T-helper 2 cell treated with Interferon-gamma antibody and Interleukin-4, amounts not matched to agents 5 μg/mL and 100 μg/mL, for 36 hours (primary cell): Measurements from ENCODE around the gene TRH.

Experiments used
- DNase-seq: peaks from one replicate; pipeline ENCODE4 v3.0.0; 2021; ENCODE audit warnings: low spot score
- H3K27ac Mint-ChIP-seq: one replicate; pipeline ENCODE4 v1.8.0; 2021; ENCODE audit warnings: mild to moderate bottlenecking, mixed read lengths
- H3K27me3 Mint-ChIP-seq: one replicate; pipeline ENCODE4 v1.8.0; 2021; ENCODE audit warnings: low read depth, mixed read lengths
- H3K36me3 Mint-ChIP-seq: one replicate; pipeline ENCODE4 v1.8.0; 2021; ENCODE audit warnings: low read depth, mixed read lengths
- H3K4me1 Mint-ChIP-seq: one replicate; pipeline ENCODE4 v1.8.0; 2021; ENCODE audit warnings: low read depth, mixed read lengths
- H3K4me3 Mint-ChIP-seq: one replicate; pipeline ENCODE4 v1.8.0; 2022; ENCODE audit warnings: mild to moderate bottlenecking, moderate library complexity, mixed read lengths
- H3K9me3 Mint-ChIP-seq: one replicate; pipeline ENCODE4 v1.8.0; 2021; ENCODE audit warnings: mixed read lengths

TRH gene

DNA sequence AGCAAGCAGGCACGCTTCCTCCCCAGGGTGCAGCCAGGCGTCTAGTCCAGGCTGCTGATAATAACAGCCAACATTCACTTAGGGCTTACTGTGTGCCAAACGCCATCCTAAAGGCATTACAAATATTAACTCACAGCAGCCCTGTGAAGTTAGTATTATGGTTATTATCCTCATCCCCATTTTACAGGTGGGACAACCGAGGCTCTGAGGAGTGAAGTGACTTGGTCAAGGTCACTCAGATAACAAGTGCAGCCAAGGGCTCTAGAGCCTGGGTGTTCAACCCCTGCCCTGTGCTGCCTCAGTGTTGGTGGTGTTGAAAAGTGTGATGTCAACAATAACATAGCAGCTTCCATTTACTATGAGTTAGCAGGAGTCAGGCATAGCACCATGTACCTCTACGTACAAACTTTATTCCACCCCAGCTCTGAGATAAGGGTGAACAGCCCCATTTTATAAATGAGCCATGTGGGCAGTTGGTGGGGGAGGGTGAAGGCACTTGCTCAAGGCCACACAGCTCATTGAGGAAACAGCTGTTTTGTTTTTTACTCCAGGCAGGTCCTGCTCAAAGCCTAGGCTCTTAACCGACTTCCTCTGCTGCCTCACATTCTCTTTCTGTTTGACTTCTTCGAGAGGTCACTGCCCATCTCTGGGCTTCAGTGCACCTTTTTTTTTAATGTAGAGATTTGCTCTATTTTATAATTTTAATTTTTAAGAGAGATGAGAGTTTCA, 24.0 kb upstream of the TRH start:
- H3K4me3 Mint-ChIP-seq, result no peak overlapping the region
- peaks cover 2% of the 10 kb centered on the region for H3K27me3 Mint-ChIP-seq
- peaks cover 1% of the 10 kb centered on the region for H3K4me1 Mint-ChIP-seq
- H3K9me3 Mint-ChIP-seq, result no peaks in the 10 kb centered on the region
- H3K36me3 Mint-ChIP-seq, result no peaks in the 10 kb centered on the region
- H3K27ac Mint-ChIP-seq, result no peak overlapping the region
- no peak for DNase-seq

DNA sequence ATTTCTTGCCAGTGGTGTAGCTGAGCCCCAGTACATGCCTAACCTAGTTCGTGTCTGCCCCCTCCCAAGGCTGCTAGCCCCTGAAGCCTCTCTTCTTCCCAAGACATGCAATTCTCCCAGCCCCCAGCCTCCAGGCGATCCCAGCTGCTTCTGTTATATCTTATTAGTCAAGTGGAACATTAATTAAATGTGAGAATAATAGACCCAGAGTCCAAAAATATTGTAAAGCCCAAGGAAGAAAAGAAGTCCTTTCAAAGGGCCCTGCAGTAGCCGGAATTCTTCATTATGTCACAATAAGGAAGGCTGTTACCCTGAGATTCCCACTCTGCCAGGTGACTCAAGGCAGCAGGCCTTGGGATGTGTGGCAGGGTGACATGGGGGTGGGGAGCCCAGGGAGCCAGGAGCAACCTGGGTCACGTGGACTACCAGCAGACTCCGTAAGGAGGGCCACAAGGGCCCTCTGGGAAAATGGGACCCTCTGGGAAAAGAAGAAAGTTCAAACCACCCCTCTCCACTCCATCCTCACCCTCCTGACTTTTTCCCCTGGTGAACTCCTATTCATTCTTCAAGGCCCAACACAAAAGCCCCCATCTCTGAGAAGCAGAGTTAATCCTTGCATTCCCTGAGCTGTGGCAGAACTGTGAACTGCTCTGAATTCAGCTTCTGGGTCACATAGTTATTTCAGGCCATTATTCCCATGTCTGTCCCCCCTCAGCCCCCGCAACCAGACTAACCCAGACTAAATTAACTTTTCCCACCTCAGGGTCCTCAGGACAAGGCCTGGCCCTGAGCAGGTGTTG, 21.8 kb upstream of the TRH start:
- no peak overlapping the region for H3K27ac Mint-ChIP-seq
- DNase-seq, result no peak
- no peaks in the 10 kb centered on the region for H3K36me3 Mint-ChIP-seq
- no peaks in the 10 kb centered on the region for H3K9me3 Mint-ChIP-seq
- H3K4me1 Mint-ChIP-seq, result peaks cover 1% of the 10 kb centered on the region
- peaks cover 5% of the 10 kb centered on the region for H3K27me3 Mint-ChIP-seq
- no peak overlapping the region for H3K4me3 Mint-ChIP-seq

DNA sequence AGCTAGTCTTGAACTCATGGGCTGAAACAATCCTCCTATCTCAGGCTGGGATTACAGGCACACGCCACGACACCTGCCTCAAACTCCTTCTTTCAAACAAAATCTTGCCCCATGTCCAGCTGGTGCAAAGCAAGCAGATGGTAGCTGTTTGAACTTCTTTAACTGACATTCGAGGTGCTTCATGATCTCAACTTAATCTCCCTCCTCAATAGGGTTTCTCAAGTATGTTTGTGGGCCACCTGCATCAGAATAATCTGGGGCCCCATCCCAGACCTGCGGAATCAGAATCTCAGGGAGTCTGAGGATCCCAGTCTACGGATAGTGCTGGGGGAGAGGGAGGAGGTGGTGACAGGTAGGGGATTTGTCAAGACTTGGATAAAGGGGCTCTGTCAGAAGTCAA, 20.9 kb upstream of the TRH start:
- DNase-seq, result no peak
- Mint-ChIP-seq H3K4me1 (peaks cover 1% of the 10 kb centered on the region), H3K27ac (no peak overlapping the region), H3K9me3 (no peaks in the 10 kb centered on the region), H3K27me3 (peaks cover 8% of the 10 kb centered on the region), H3K36me3 (no peaks in the 10 kb centered on the region), H3K4me3 (no peak overlapping the region)

DNA sequence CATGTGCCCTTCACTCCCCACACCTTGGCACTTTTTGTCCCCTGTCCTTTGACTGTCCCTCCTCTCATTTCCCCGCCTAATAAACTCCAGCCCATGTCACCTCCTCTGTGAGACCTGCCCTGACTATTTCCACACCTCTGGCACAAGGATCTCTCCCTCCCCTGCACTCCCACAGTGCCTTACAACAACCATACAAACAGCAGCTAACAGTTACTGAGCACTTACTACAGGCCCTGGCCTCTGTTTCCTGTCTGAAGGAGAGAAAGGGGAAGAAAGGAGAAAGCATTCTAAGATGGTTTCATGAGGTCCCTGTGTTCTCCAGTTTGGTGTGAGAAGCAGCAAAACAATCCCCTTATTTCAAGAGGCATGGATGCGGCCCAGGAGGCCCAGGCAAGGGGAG, 20.0 kb upstream of the TRH start:
- H3K4me1 Mint-ChIP-seq, result peaks cover 1% of the 10 kb centered on the region
- no peak for DNase-seq
- peaks cover 9% of the 10 kb centered on the region for H3K27me3 Mint-ChIP-seq
- H3K27ac Mint-ChIP-seq, result no peak overlapping the region
- no peaks in the 10 kb centered on the region for H3K9me3 Mint-ChIP-seq
- no peaks in the 10 kb centered on the region for H3K36me3 Mint-ChIP-seq
- no peak overlapping the region for H3K4me3 Mint-ChIP-seq

DNA sequence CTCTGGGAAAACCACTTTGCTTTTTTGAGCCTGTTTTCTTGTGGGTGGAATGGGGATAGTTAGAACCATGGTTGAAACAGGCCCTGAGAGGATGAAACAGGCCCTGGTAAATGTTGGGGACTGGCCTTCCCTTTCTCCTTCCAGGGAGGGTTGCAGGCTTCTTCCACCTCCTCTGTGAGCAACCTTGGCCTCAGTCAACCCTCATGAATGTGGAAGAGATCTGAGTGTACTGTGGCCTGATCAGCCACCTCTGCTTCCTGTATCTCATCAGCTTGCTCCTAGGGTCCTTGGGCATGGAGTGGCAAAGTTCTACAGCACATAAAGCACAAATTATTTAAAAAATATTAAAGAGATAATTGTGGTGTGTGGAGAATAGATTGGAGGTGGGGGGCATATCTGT, 17.6 kb upstream of the TRH start:
- no peaks in the 10 kb centered on the region for H3K36me3 Mint-ChIP-seq
- no peak overlapping the region for H3K4me3 Mint-ChIP-seq
- peaks cover 9% of the 10 kb centered on the region for H3K27me3 Mint-ChIP-seq
- H3K4me1 Mint-ChIP-seq, result peaks cover 1% of the 10 kb centered on the region
- no peak for DNase-seq
- no peaks in the 10 kb centered on the region for H3K9me3 Mint-ChIP-seq
- H3K27ac Mint-ChIP-seq, result no peak overlapping the region

DNA sequence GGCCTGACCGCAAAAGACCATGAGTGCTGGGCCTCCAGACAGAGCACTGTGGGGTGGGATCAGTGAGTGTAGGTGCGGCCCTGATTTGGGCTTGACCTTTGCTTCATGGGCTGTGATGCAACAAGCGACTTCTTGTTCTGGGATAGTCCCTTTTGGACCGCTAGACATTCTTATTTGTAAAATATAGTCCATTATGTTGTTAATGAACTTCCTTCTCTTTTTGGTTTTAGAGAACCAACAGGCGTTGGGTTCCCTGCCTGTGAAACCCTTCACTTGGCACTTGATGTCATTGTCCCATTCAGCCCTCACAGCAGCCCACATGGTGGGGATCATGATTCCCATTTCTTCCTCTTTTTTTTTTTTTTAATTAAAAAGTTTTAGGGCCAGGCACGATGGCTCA, 15.8 kb upstream of the TRH start:
- no peak overlapping the region for H3K4me3 Mint-ChIP-seq

DNA sequence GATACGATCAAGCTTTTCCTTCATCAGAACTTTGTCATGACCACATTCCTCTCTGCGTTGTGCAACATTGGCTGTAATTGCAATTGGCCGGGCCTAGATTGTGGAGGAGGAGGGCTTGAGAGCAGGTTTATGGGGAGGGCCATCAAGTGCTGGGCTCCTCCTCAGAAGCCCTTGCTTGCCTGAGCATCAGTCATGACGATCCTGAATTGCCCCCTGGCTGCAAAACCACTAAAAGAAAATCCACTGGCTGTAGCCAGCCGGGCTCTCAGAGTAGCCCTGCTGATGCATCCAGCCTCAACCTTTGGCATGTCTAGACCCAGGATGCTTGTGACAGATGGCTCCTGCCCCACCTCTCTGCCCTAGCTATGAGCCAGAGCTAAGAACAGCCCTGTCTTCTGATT, 13.4 kb upstream of the TRH start:
- Mint-ChIP-seq H3K36me3 (no peaks in the 10 kb centered on the region), H3K4me3 (no peak overlapping the region), H3K27ac (no peak overlapping the region), H3K4me1 (no peaks in the 10 kb centered on the region), H3K27me3 (peaks cover 5% of the 10 kb centered on the region), H3K9me3 (no peaks in the 10 kb centered on the region)
- no peak for DNase-seq

More for the DNA sequence above, 15.8 kb upstream of the TRH start:
- H3K27me3 Mint-ChIP-seq, result peaks cover 7% of the 10 kb centered on the region
- H3K9me3 Mint-ChIP-seq, result no peaks in the 10 kb centered on the region
- no peaks in the 10 kb centered on the region for H3K36me3 Mint-ChIP-seq
- peaks cover 1% of the 10 kb centered on the region for H3K4me1 Mint-ChIP-seq
- no peak for DNase-seq
- H3K27ac Mint-ChIP-seq, result no peak overlapping the region

DNA sequence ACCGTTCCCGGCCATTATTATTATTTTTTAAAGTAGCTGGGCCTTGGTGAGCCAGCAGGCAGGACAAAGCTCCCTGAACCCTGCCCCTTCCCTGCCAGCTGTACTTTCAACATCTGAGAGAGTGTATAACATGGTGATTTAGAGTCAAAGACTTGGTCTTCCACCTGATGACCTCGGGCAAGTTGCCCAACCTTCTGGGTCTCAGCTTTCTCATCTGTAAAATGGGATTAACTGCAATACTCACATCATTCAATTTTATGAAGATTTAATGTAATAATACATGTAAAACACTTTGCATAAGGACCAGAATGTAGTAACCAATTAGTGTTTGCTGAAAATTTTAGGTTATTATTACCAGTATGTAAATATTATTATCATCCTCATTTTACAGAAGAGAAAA, 11.9 kb upstream of the TRH start:
- no peak for DNase-seq
- no peaks in the 10 kb centered on the region for H3K9me3 Mint-ChIP-seq
- no peak overlapping the region for H3K27ac Mint-ChIP-seq
- H3K4me1 Mint-ChIP-seq, result no peaks in the 10 kb centered on the region
- H3K27me3 Mint-ChIP-seq, result peaks cover 7% of the 10 kb centered on the region
- H3K36me3 Mint-ChIP-seq, result no peaks in the 10 kb centered on the region
- H3K4me3 Mint-ChIP-seq, result no peak overlapping the region

DNA sequence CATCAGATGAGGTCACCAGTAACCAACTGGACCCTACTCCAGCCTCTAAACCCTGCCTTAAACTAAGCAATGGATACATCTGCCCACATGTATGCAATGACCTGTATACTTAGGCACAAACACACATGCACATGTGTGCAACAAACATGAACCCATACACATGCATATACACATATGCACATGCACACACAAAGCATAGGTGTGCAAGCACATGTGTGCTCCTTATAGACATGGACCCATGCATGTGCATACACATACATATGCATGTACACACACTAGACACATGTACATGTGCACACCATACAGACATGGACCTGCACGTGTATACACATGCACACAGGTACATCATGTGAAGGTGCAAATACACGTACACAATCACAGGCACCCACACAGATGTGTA, 8.6 kb upstream of the TRH start:
- no peaks in the 10 kb centered on the region for H3K9me3 Mint-ChIP-seq
- H3K36me3 Mint-ChIP-seq, result no peaks in the 10 kb centered on the region
- no peaks in the 10 kb centered on the region for H3K4me1 Mint-ChIP-seq
- no peak overlapping the region for H3K27ac Mint-ChIP-seq
- peaks cover 6% of the 10 kb centered on the region for H3K27me3 Mint-ChIP-seq
- H3K4me3 Mint-ChIP-seq, result no peak overlapping the region
- DNase-seq, result no peak

DNA sequence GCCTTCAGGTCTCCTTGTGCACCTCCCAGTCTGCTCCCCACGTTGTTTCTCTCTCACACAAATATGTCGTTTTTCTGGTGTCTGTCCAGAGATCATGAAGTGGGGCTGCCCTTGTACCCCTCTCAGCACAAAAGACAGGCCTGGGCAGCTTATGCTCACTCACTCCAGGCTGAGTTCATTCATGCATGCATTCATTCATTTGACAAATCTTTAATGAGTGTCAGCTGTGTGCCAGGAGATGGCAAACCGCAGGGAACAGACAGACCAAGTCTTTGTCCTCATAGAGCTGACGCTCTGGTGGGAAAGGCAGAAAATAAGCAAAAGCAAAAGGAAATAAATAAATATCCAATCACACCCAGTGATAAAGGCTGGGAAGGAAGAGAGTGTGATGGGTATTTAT, 7.6 kb upstream of the TRH start:
- Mint-ChIP-seq H3K27me3 (peaks cover 13% of the 10 kb centered on the region), H3K36me3 (no peaks in the 10 kb centered on the region), H3K4me1 (no peaks in the 10 kb centered on the region), H3K9me3 (no peaks in the 10 kb centered on the region), H3K4me3 (no peak overlapping the region), H3K27ac (no peak overlapping the region)
- no peak for DNase-seq

DNA sequence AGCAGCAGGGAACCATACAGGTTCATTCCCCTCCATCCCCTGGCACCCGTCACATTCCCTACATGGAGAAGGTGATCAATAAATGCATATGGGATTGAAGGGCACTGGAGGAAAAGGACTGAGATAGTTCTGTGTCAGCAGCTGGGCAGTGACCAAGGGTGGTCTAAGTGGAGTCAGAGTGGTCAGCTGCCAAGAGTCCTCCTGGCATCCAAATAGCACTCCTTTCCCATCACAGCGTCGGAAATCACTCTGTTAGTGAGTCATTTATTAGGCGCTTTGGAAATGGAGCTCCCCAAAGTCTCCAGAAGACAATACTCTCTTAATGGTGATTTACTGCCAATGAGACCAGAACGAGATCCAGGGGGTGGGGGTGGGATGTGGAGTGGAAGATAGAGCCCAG, 6.8 kb upstream of the TRH start:
- H3K9me3 Mint-ChIP-seq, result no peaks in the 10 kb centered on the region
- DNase-seq, result no peak

DNA sequence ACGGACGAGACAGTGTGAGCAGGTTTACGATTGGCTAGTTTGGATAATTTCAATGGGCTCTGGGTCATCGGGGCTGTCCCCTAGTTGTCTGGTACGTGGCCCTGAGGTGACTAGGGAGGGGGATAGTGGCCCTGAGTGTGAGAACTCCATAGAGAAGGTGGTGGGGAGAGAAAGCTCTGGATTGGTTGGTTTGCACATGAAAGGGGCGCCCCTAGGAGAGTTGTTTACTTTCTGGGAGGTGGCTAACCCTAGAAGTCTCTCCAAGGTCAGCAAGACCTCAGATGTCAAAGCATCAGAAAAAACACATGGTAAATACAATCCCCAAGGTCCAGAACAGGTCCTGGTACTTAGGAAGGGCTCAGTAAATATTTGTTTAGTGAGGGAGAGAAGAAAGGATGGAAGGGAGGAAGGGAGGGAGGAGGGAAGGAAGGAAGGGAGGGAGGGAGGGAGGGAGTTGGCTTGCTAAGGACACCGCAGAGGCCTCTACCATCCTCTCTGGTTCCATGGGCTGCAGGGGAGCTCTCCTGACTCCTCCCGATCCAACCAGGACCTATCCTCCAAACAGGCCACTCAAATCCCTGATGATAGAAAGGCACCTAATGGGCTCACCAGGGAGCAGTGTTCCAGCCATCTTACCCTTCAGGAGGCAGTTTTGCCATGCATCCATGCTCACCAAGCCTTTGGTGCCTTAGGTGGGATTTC, 3.0 kb upstream of the TRH start:
- no peaks in the 10 kb centered on the region for H3K9me3 Mint-ChIP-seq
- H3K4me1 Mint-ChIP-seq, result peaks cover 5% of the 10 kb centered on the region
- no peaks in the 10 kb centered on the region for H3K36me3 Mint-ChIP-seq
- no peak overlapping the region for H3K4me3 Mint-ChIP-seq
- no peak for DNase-seq
- H3K27ac Mint-ChIP-seq, result no peak overlapping the region
- peaks cover 53% of the 10 kb centered on the region for H3K27me3 Mint-ChIP-seq

More for the DNA sequence above, 6.8 kb upstream of the TRH start:
- Mint-ChIP-seq H3K27me3 (peaks cover 22% of the 10 kb centered on the region), H3K27ac (no peak overlapping the region), H3K4me3 (no peak overlapping the region), H3K4me1 (no peaks in the 10 kb centered on the region), H3K36me3 (no peaks in the 10 kb centered on the region)

DNA sequence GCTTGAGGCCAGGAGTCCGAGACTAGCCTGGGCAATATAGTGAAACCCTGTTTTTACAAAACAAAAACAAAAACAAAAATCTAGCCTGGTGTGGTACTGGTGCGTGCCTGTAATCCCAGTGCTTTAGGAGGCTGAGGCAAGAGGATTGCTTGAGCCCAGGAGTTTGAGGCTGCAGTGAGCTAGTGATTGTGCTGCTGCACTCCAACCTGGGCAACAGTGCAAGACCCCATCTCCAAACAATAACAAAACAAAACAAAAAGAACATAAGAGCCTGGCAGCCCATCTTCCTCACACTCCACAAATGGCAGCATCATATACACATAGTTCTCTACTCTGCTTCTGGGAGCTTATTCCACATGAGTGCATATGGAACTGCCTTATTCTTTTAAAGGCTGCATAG, 2.2 kb upstream of the TRH start:
- Mint-ChIP-seq H3K4me1 (peaks cover 5% of the 10 kb centered on the region), H3K36me3 (no peaks in the 10 kb centered on the region), H3K4me3 (no peak overlapping the region), H3K27me3 (peaks cover 55% of the 10 kb centered on the region), H3K27ac (no peak overlapping the region), H3K9me3 (no peaks in the 10 kb centered on the region)
- DNase-seq, result no peak

DNA sequence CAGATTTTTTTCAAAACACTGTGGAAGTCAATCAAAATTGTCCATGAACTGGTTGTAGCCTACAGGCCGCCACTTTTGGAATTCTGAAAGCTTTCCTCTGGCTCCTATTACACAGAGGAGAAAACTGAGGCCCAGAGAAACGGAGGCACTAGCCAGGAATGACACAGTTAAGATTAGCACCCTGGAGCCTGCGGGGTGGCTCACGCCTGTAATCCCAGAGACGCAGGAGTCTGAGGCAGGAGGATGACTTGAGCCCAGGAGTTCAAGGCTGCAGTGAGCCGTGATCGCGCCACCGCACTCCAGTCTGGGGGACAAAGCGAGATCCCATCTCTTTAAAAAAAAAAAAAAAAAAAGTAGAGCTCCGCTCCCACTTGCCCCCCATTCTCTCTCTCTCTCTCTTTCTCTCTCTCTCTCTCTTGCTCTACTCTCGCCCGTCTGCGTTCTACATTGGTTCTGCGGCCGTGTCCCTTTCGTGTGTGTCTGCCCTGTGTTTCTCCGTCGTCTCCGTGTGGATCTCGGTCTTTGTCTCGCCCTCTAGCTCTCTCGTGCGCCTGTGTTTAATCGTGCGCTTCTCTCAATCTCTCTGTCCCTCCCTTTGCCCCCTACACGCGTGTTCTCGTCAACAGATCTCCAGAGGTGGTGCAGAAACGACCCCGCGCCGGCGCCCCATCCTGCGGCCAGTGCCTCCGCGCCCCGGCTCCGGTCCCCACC, 512 bp upstream of the TRH start:
- peaks cover 5% of the 10 kb centered on the region for H3K4me1 Mint-ChIP-seq

More for the DNA sequence above, 512 bp upstream of the TRH start:
- Mint-ChIP-seq H3K36me3 (no peaks in the 10 kb centered on the region), H3K9me3 (no peaks in the 10 kb centered on the region), H3K4me3 (no peak overlapping the region), H3K27me3 (peaks cover 58% of the 10 kb centered on the region), H3K27ac (no peak overlapping the region)
- DNase-seq, result no peak
